ENCODE results near the gene SH3TC1.

SH3TC1 gene

GRCh38 chr4:8173492-8174242 lies 25.4 kb upstream of the SH3TC1 start:
- H3K4me1 ChIP-seq (ENCODE audit: control insufficient read depth, insufficient read depth, low read length): no peaks in the 10 kb centered on the region
- peaks cover 4% of the 10 kb centered on the region; the same call in 1 of the 2 replicates for H3K9me3 ChIP-seq (ENCODE audit: control insufficient read depth, insufficient read depth, low read depth, low read length)
- H3K27me3 ChIP-seq (ENCODE audit: control insufficient read depth, insufficient read depth, low read length): peaks cover 2% of the 10 kb centered on the region; the same call in 1 of the 2 replicates
- H3K9ac ChIP-seq (ENCODE audit: low read length): no peak overlapping the region
- no peak overlapping the region for H3K4me3 ChIP-seq (ENCODE audit: low read depth, low read length)
- no peak overlapping the region for H3K27ac ChIP-seq (ENCODE audit: low read depth, low read length)
- no peaks in the 10 kb centered on the region for H3K36me3 ChIP-seq (ENCODE audit: control insufficient read depth, insufficient read depth, low read length)

GRCh38 chr4:8174970-8175369 lies 24.1 kb upstream of the SH3TC1 start:
- peaks cover 2% of the 10 kb centered on the region; the same call in 1 of the 2 replicates for H3K27me3 ChIP-seq (ENCODE audit: control insufficient read depth, insufficient read depth, low read length)
- H3K4me3 ChIP-seq (ENCODE audit: low read depth, low read length): no peak overlapping the region
- no peaks in the 10 kb centered on the region for H3K4me1 ChIP-seq (ENCODE audit: control insufficient read depth, insufficient read depth, low read length)
- H3K27ac ChIP-seq (ENCODE audit: low read depth, low read length): no peak overlapping the region
- H3K9me3 ChIP-seq (ENCODE audit: control insufficient read depth, insufficient read depth, low read depth, low read length): no peaks in the 10 kb centered on the region
- no peaks in the 10 kb centered on the region for H3K36me3 ChIP-seq (ENCODE audit: control insufficient read depth, insufficient read depth, low read length)
- no peak overlapping the region for H3K9ac ChIP-seq (ENCODE audit: low read length)

- no peak overlapping the region for H3K27ac ChIP-seq (ENCODE audit: low read depth, low read length)
- no peaks in the 10 kb centered on the region for H3K4me1 ChIP-seq (ENCODE audit: control insufficient read depth, insufficient read depth, low read length)
- no peak overlapping the region for H3K4me3 ChIP-seq (ENCODE audit: low read depth, low read length)
- no peaks in the 10 kb centered on the region for H3K36me3 ChIP-seq (ENCODE audit: control insufficient read depth, insufficient read depth, low read length)
- H3K27me3 ChIP-seq (ENCODE audit: control insufficient read depth, insufficient read depth, low read length): peaks cover 2% of the 10 kb centered on the region; the same call in 1 of the 2 replicates
- no peaks in the 10 kb centered on the region for H3K9me3 ChIP-seq (ENCODE audit: control insufficient read depth, insufficient read depth, low read depth, low read length)
- H3K9ac ChIP-seq (ENCODE audit: low read length): no peak overlapping the region
Measured at GRCh38 chr4:8175686-8176085, 23.4 kb upstream of the SH3TC1 start.

GRCh38 chr4:8176547-8177399 lies 22.3 kb upstream of the SH3TC1 start:
- H3K27ac ChIP-seq (ENCODE audit: low read depth, low read length): no peak overlapping the region
- H3K9ac ChIP-seq (ENCODE audit: low read length): no peak overlapping the region
- H3K4me1 ChIP-seq (ENCODE audit: control insufficient read depth, insufficient read depth, low read length): no peaks in the 10 kb centered on the region; the same call in 1 of the 2 replicates
- no peak overlapping the region for H3K4me3 ChIP-seq (ENCODE audit: low read depth, low read length)
- H3K27me3 ChIP-seq (ENCODE audit: control insufficient read depth, insufficient read depth, low read length): no peaks in the 10 kb centered on the region; the same call in 1 of the 2 replicates
- H3K36me3 ChIP-seq (ENCODE audit: control insufficient read depth, insufficient read depth, low read length): no peaks in the 10 kb centered on the region
- no peaks in the 10 kb centered on the region for H3K9me3 ChIP-seq (ENCODE audit: control insufficient read depth, insufficient read depth, low read depth, low read length)

GRCh38 chr4:8177552-8177951 lies 21.5 kb upstream of the SH3TC1 start:
- Histone ChIP-seq H3K9ac (ENCODE audit: low read length) (no peak overlapping the region), H3K4me3 (ENCODE audit: low read depth, low read length) (no peak overlapping the region), H3K9me3 (ENCODE audit: control insufficient read depth, insufficient read depth, low read depth, low read length) (no peaks in the 10 kb centered on the region), H3K27ac (ENCODE audit: low read depth, low read length) (no peak overlapping the region), H3K36me3 (ENCODE audit: control insufficient read depth, insufficient read depth, low read length) (no peaks in the 10 kb centered on the region), H3K4me1 (ENCODE audit: control insufficient read depth, insufficient read depth, low read length) (no peaks in the 10 kb centered on the region; the same call in 1 of the 2 replicates), H3K27me3 (ENCODE audit: control insufficient read depth, insufficient read depth, low read length) (no peaks in the 10 kb centered on the region)

- Histone ChIP-seq H3K4me1 (ENCODE audit: control insufficient read depth, insufficient read depth, low read length) (no peaks in the 10 kb centered on the region; the same call in 1 of the 2 replicates), H3K9ac (ENCODE audit: low read length) (no peak overlapping the region), H3K27ac (ENCODE audit: low read depth, low read length) (no peak overlapping the region), H3K36me3 (ENCODE audit: control insufficient read depth, insufficient read depth, low read length) (no peaks in the 10 kb centered on the region), H3K4me3 (ENCODE audit: low read depth, low read length) (no peak overlapping the region), H3K9me3 (ENCODE audit: control insufficient read depth, insufficient read depth, low read depth, low read length) (no peaks in the 10 kb centered on the region), H3K27me3 (ENCODE audit: control insufficient read depth, insufficient read depth, low read length) (no peaks in the 10 kb centered on the region)
Measured at GRCh38 chr4:8177956-8178355, 21.1 kb upstream of the SH3TC1 start.

- Histone ChIP-seq H3K9ac (ENCODE audit: low read length) (no peak overlapping the region), H3K4me3 (ENCODE audit: low read depth, low read length) (no peak overlapping the region), H3K9me3 (ENCODE audit: control insufficient read depth, insufficient read depth, low read depth, low read length) (no peaks in the 10 kb centered on the region), H3K27me3 (ENCODE audit: control insufficient read depth, insufficient read depth, low read length) (no peaks in the 10 kb centered on the region), H3K36me3 (ENCODE audit: control insufficient read depth, insufficient read depth, low read length) (no peaks in the 10 kb centered on the region), H3K27ac (ENCODE audit: low read depth, low read length) (no peak overlapping the region), H3K4me1 (ENCODE audit: control insufficient read depth, insufficient read depth, low read length) (no peaks in the 10 kb centered on the region; the same call in 1 of the 2 replicates)
Measured at GRCh38 chr4:8179074-8179473, 20.0 kb upstream of the SH3TC1 start.

GRCh38 chr4:8179771-8180170 lies 19.3 kb upstream of the SH3TC1 start:
- H3K9ac ChIP-seq (ENCODE audit: low read length): no peak overlapping the region
- H3K36me3 ChIP-seq (ENCODE audit: control insufficient read depth, insufficient read depth, low read length): no peaks in the 10 kb centered on the region
- H3K4me3 ChIP-seq (ENCODE audit: low read depth, low read length): no peak overlapping the region
- H3K4me1 ChIP-seq (ENCODE audit: control insufficient read depth, insufficient read depth, low read length): no peaks in the 10 kb centered on the region; the same call in 1 of the 2 replicates
- H3K27me3 ChIP-seq (ENCODE audit: control insufficient read depth, insufficient read depth, low read length): no peaks in the 10 kb centered on the region
- H3K9me3 ChIP-seq (ENCODE audit: control insufficient read depth, insufficient read depth, low read depth, low read length): no peaks in the 10 kb centered on the region
- H3K27ac ChIP-seq (ENCODE audit: low read depth, low read length): no peak overlapping the region

GRCh38 chr4:8180310-8181093 lies 18.6 kb upstream of the SH3TC1 start:
- H3K4me1 ChIP-seq (ENCODE audit: control insufficient read depth, insufficient read depth, low read length): no peaks in the 10 kb centered on the region; the same call in 1 of the 2 replicates
- H3K9me3 ChIP-seq (ENCODE audit: control insufficient read depth, insufficient read depth, low read depth, low read length): no peaks in the 10 kb centered on the region

GRCh38 chr4:8181119-8181518 lies 18.0 kb upstream of the SH3TC1 start:
- H3K36me3 ChIP-seq (ENCODE audit: control insufficient read depth, insufficient read depth, low read length): no peaks in the 10 kb centered on the region
- H3K9me3 ChIP-seq (ENCODE audit: control insufficient read depth, insufficient read depth, low read depth, low read length): no peaks in the 10 kb centered on the region
- H3K4me3 ChIP-seq (ENCODE audit: low read depth, low read length): no peak overlapping the region
- H3K27me3 ChIP-seq (ENCODE audit: control insufficient read depth, insufficient read depth, low read length): no peaks in the 10 kb centered on the region
- no peaks in the 10 kb centered on the region; the same call in 1 of the 2 replicates for H3K4me1 ChIP-seq (ENCODE audit: control insufficient read depth, insufficient read depth, low read length)
- no peak overlapping the region for H3K27ac ChIP-seq (ENCODE audit: low read depth, low read length)
- H3K9ac ChIP-seq (ENCODE audit: low read length): no peak overlapping the region

More at GRCh38 chr4:8180310-8181093, 18.6 kb upstream of the SH3TC1 start:
- no peaks in the 10 kb centered on the region for H3K36me3 ChIP-seq (ENCODE audit: control insufficient read depth, insufficient read depth, low read length)
- no peak overlapping the region for H3K9ac ChIP-seq (ENCODE audit: low read length)
- no peak overlapping the region for H3K27ac ChIP-seq (ENCODE audit: low read depth, low read length)
- H3K27me3 ChIP-seq (ENCODE audit: control insufficient read depth, insufficient read depth, low read length): no peaks in the 10 kb centered on the region
- no peak overlapping the region for H3K4me3 ChIP-seq (ENCODE audit: low read depth, low read length)

All from HUES6 (cell line).